GM12892 (cell line): ENCODE results near the gene H6PD.

ENCODE experiments used
- POLR2A ChIP-seq: IDR thresholded peaks from 2 replicates; pipeline ENCODE4 v1.6.1; 2011; ENCODE audit warnings: low read depth, low read length, control low read depth
- POLR2AphosphoS5 ChIP-seq: IDR thresholded peaks from 2 replicates; pipeline ENCODE4 v1.6.1; 2011; ENCODE audit warnings: low read depth, low read length, control low read depth
- TAF1 ChIP-seq: IDR thresholded peaks from 2 replicates; pipeline ENCODE4 v1.6.1; 2011; ENCODE audit warnings: low read depth, mild to moderate bottlenecking, control low read depth, low read length, borderline replicate concordance

- TF ChIP-seq POLR2AphosphoS5 (no peak), TAF1 (no peak), POLR2A (no peak)
These were observed 12.5 kb downstream of the H6PD start for GRCh38 chr1:9246841-9247785.
